ENCODE results near the gene TOMM5.
"Not testable (repeated sequence)": the region's sequence is repeated elsewhere in the genome, so short reads cannot be mapped to it uniquely, and the experiment has no call there.

Gene TOMM5

GRCh38 chr9:37611014-37611413 lies 18.6 kb upstream of the TOMM5 start:
- no peak for DNase-seq

GRCh38 chr9:37609735-37610397 lies 17.5 kb upstream of the TOMM5 start:
- DNase-seq = no peak

- no peak for DNase-seq
Measured at GRCh38 chr9:37608250-37608649, 15.9 kb upstream of the TOMM5 start.

- no peak for DNase-seq
Measured at GRCh38 chr9:37604296-37604695, 11.9 kb upstream of the TOMM5 start.

GRCh38 chr9:37602817-37603216 lies 10.4 kb upstream of the TOMM5 start:
- no peak for DNase-seq

GRCh38 chr9:37602061-37602460 lies 9.7 kb upstream of the TOMM5 start:
- not testable (repeated sequence) for DNase-seq

- DNase-seq = no peak
Measured at GRCh38 chr9:37596504-37596903, 4.1 kb upstream of the TOMM5 start.

- DNase-seq = no peak
Measured at GRCh38 chr9:37593883-37594448, 1.6 kb upstream of the TOMM5 start.

GRCh38 chr9:37587521-37587920 lies 4.9 kb downstream of the TOMM5 start:
- no peak for DNase-seq

GRCh38 chr9:37583522-37584121 lies 8.8 kb downstream of the TOMM5 start:
- DNase-seq = no peak

- DNase-seq = peak; percentile 19
Measured at GRCh38 chr9:37582548-37583157, 9.7 kb downstream of the TOMM5 start.

- no peak for DNase-seq
Measured at GRCh38 chr9:37575921-37576721, 16.3 kb downstream of the TOMM5 start, which contains the start of gene FBXO10. TSS of gene FBXO10 (minus strand) at chr9:37576380. CDS start at chr9:37541768, 34,612 bp downstream.

- no peak for DNase-seq
Measured at GRCh38 chr9:37575511-37575914, 16.9 kb downstream of the TOMM5 start.

GRCh38 chr9:37575001-37575400 lies 17.4 kb downstream of the TOMM5 start:
- no peak for DNase-seq

GRCh38 chr9:37574241-37574721 lies 18.1 kb downstream of the TOMM5 start:
- no peak for DNase-seq

- no peak for DNase-seq
Measured at GRCh38 chr9:37571282-37571681, 21.1 kb downstream of the TOMM5 start.

- DNase-seq = no peak
Measured at GRCh38 chr9:37566716-37567115, 25.7 kb downstream of the TOMM5 start.

GRCh38 chr9:37565661-37566618 lies 26.5 kb downstream of the TOMM5 start:
- no peak for DNase-seq

GRCh38 chr9:37564916-37565315 lies 27.5 kb downstream of the TOMM5 start:
- DNase-seq = no peak

- no peak for DNase-seq
Measured at GRCh38 chr9:37563806-37564513, 28.4 kb downstream of the TOMM5 start.

- DNase-seq = no peak
Measured at GRCh38 chr9:37562826-37563225, 29.6 kb downstream of the TOMM5 start.
